ENCODE data around the gene BAZ1A.

The BAZ1A gene

GRCh38 chr14:34873589-34874385, 1.4 kb downstream of the BAZ1A start:
- peak overlapping the region; percentile 93 for H3K4me3 ChIP-seq (ENCODE audit: low read depth, low read length)
- peak; percentile 73 for DNase-seq (ENCODE audit: low read depth)
- TF ChIP-seq CTCF (IDR thresholded peaks at IDR 0.05; ENCODE audit: low read depth, low read length, missing control alignments): peak; percentile 3

DNA sequence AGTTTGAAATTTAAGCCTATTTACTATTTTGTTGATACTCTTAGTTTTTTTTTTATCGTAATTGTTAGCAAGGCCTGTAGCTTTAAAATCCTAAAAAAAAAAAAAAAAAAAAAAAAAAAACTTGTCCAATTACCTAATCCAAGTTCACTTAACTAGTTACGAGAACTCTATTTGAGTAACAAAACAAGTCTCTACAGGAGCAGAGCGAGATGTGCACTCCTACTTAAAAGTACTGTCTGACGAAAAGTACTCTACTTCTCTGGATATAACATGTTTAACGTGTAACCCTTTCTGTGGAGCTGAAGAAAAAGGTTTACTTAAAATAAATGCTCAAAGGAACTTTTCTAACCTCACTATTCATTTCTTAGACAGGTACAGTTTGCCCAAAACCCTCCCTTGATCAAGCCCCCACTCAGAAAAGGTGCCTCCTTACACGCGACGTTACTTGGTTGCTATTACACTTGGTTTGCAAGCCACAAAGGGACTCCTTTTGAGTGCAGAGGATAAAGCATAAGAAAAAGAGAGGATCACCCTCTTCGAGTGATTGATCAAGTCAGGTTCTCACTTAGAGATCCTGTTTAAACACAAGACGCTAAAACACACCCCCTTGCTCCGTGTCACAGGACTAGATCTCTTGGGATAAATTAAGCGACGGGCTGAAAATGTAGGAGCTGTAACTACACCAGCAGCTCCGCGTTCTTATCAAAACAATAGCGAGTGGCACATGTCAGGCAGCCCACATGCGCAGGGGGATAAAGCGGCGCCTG, 2.2 kb downstream of the BAZ1A start:
- DNase-seq (ENCODE audit: low read depth): peak; percentile 21
- no peak for TF ChIP-seq CTCF (IDR thresholded peaks at IDR 0.05; ENCODE audit: low read depth, low read length, missing control alignments)
- peak overlapping the region; percentile 93 for H3K4me3 ChIP-seq (ENCODE audit: low read depth, low read length)

GRCh38 chr14:34867199-34867598, 8.0 kb downstream of the BAZ1A start:
- no peak for DNase-seq (ENCODE audit: low read depth)
- H3K4me3 ChIP-seq (ENCODE audit: low read depth, low read length): no peak overlapping the region
- TF ChIP-seq CTCF (IDR thresholded peaks at IDR 0.05; ENCODE audit: low read depth, low read length, missing control alignments): no peak

GRCh38 chr14:34865889-34866574, 9.1 kb downstream of the BAZ1A start:
- no peak for DNase-seq (ENCODE audit: low read depth)
- no peak for TF ChIP-seq CTCF (IDR thresholded peaks at IDR 0.05; ENCODE audit: low read depth, low read length, missing control alignments)

GRCh38 chr14:34863844-34864243, 11.3 kb downstream of the BAZ1A start:
- DNase-seq (ENCODE audit: low read depth): no peak
- no peak for TF ChIP-seq CTCF (IDR thresholded peaks at IDR 0.05; ENCODE audit: low read depth, low read length, missing control alignments)
- no peak overlapping the region for H3K4me3 ChIP-seq (ENCODE audit: low read depth, low read length)

More at GRCh38 chr14:34865889-34866574, 9.1 kb downstream of the BAZ1A start:
- no peak overlapping the region for H3K4me3 ChIP-seq (ENCODE audit: low read depth, low read length)

GRCh38 chr14:34858765-34859164, 16.4 kb downstream of the BAZ1A start:
- DNase-seq (ENCODE audit: low read depth): no peak
- TF ChIP-seq CTCF (IDR thresholded peaks at IDR 0.05; ENCODE audit: low read depth, low read length, missing control alignments): no peak
- no peak overlapping the region for H3K4me3 ChIP-seq (ENCODE audit: low read depth, low read length)

All from GM12864 (cell line).